Adipocyte (in vitro differentiated cells): Measurements from ENCODE around the gene MYH6.
"Not testable (repeated sequence)": the region's sequence is repeated elsewhere in the genome, so short reads cannot be mapped to it uniquely, and the experiment has no call there.

Experiments used
- DNase-seq: peaks from one replicate; pipeline ENCODE4 v3.0.0-alpha.2; 2015; ENCODE audit warnings: low read depth
- H3K27me3 ChIP-seq: replicated peaks from 2 replicates; pipeline ENCODE4 v1.7.0; 2013; ENCODE audit warnings: mild to moderate bottlenecking, low read length, moderate library complexity; ENCODE audit not compliant: control insufficient read depth, insufficient read depth
- H3K36me3 ChIP-seq: 2 replicates; pipeline ENCODE4 v1.7.0; 2013; ENCODE audit warnings: low read length, mild to moderate bottlenecking, moderate library complexity; ENCODE audit not compliant: control insufficient read depth, insufficient read depth, severe bottlenecking
- H3K4me1 ChIP-seq: 2 replicates; pipeline ENCODE4 v1.7.0; 2013; ENCODE audit warnings: mild to moderate bottlenecking, low read length, moderate library complexity; ENCODE audit not compliant: control insufficient read depth, insufficient read depth
- H3K4me3 ChIP-seq: 2 replicates; pipeline ENCODE4 v1.7.0; 2013; ENCODE audit warnings: mild to moderate bottlenecking, low read length, moderate library complexity
- H3K9ac ChIP-seq: 2 replicates; pipeline ENCODE4 v1.7.0; 2013; ENCODE audit warnings: mild to moderate bottlenecking, low read length, moderate library complexity
- H3K9me3 ChIP-seq: 2 replicates; pipeline ENCODE4 v1.7.0; 2013; ENCODE audit warnings: mild to moderate bottlenecking, low read length, moderate library complexity; ENCODE audit not compliant: control insufficient read depth

MYH6 gene

DNA sequence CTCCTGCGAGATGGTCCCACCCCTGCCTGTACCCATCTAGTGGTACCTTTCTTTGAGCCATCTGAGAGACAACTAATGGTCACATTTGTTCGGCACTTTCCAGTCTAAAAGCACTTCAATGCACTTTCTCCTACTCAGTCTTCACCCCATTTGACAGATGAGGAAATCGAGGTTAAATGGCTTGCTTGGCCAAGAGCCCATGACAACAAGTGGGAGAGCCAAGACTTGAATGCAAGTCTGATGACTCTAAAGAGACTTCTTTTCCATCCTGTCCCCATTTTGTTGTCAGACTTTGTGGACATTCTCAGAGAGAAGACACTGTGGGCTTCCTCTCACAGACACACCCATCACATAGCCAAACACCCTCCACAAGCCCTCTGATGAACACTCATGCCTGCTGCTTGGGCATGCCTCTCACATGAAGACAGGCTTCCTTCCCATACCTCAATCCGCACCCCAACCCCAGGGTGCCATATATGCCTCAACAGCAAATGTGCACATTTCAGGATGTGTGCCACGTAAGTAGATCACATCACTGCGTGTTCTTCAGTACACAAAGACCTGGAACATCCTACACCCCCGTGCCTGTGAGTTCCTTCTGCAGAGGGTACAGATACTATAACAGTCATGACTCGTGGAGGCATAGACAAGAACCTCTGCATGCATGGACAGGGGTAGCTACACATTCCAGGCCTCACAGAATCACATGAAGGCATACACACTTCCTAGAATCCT lies 26.6 kb upstream of the MYH6 start:
- no peak overlapping the region for H3K9ac ChIP-seq
- DNase-seq = no peak
- no peak overlapping the region for H3K4me3 ChIP-seq
- H3K9me3 ChIP-seq = no peaks in the 10 kb centered on the region
- H3K4me1 ChIP-seq = no peaks in the 10 kb centered on the region
- H3K27me3 ChIP-seq = peaks cover 48% of the 10 kb centered on the region
- no peaks in the 10 kb centered on the region for H3K36me3 ChIP-seq

DNA sequence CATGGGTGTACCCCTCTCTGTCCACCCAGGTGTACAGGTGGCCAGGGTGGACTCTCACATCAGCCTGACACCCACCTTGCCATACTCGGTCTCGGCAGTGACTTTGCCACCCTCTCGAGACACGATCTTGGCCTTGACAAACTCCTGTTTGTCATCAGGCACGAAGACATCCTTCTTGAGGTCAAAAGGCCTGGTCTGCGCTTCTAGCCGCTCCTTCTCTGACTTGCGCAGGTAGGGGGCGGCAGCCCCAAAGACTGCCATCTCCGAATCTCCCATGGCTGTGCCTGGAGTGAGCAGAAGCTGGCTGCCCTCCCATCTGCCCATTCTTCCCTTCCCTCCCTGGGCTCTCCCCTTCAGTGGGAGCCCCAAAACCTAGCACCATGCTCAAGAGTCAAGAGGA lies 25.4 kb upstream of the MYH6 start:
- Histone ChIP-seq H3K4me3 (no peak overlapping the region), H3K27me3 (peaks cover 54% of the 10 kb centered on the region), H3K36me3 (no peaks in the 10 kb centered on the region), H3K9me3 (no peaks in the 10 kb centered on the region), H3K4me1 (no peaks in the 10 kb centered on the region), H3K9ac (no peak overlapping the region)
- DNase-seq = no peak

DNA sequence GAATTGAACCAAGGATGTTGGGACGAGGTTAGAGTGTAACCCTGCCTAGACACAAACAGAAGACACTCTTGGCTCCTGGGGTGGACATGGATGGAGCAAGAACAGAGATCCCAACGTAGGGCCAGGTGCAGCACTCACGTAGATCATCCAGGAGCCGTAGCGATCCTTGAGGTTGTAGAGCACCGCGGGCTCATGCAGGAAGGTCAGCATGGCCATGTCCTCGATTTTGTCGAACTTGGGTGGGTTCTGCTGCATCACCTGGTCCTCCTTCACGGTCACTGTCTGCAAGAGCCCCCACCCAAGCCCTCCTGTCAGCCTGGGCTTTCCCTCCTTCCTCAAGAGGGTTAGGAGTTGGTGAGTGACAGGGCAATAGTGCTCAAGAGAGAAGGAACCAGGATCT lies 24.9 kb upstream of the MYH6 start:
- Histone ChIP-seq H3K9ac (no peak overlapping the region), H3K4me3 (no peak overlapping the region), H3K9me3 (no peaks in the 10 kb centered on the region), H3K4me1 (no peaks in the 10 kb centered on the region), H3K36me3 (no peaks in the 10 kb centered on the region), H3K27me3 (peaks cover 60% of the 10 kb centered on the region)
- no peak for DNase-seq

DNA sequence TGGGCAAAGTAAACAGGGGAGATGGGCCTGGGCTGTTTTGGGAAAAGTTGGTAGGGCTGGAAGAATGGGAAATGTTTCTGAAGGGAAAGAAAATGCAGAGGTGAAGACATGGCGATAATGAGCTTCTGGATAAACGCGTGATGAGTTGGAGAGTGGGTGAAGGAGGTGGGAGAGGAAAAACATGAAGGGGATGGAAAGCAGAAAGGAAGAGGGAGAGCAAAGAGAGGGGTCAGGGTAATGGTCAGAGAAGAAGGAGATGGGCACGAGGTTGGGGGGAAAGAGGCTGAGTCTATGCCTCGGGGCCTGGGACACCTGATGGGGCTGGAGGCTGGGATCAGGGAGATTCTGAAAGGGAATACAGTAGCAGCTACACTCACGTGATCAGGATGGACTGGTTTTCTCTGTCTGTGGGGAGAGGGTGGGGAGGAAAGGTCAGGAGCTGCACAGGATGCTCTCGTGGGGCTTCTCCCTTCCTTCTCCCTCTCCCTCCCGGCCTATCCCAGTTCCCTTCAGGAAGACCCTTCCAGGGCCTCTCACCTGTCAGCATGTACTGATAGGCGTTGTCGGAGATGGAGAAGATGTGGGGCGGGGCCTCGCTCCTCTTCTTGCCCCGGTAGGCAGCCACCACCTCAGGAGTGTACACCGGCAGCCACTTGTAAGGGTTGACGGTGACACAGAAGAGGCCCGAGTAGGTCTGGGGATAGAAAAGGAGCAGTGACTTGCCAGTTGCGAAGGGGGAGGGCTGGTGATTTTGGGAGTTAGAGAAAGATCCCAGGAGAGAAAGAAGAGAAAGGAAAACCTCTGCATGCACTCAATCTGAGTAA lies 24.2 kb upstream of the MYH6 start:
- peaks cover 66% of the 10 kb centered on the region for H3K27me3 ChIP-seq
- no peak for DNase-seq
- no peaks in the 10 kb centered on the region for H3K9me3 ChIP-seq
- no peak overlapping the region for H3K4me3 ChIP-seq
- H3K4me1 ChIP-seq = no peaks in the 10 kb centered on the region
- no peak overlapping the region for H3K9ac ChIP-seq
- H3K36me3 ChIP-seq = no peaks in the 10 kb centered on the region

DNA sequence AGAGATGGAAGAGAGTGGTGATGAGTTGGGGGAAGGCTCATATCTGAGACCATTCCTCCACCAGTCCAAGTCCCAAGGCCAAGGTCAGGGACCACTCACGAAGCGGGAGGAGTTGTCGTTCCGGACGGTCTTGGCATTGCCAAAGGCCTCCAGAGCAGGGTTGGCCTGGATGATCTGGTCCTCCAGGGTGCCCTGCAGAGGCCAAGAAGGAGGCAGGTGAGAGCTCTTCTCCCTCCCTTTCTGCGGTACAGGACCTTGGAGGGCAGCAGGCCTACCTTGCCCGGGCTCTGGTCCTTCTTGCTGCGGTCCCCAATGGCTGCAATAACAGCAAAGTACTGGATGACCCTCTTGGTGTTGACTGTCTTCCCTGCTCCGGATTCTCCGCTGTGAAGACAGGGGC lies 23.4 kb upstream of the MYH6 start:
- Histone ChIP-seq H3K9ac (no peak overlapping the region), H3K4me1 (no peaks in the 10 kb centered on the region), H3K4me3 (no peak overlapping the region), H3K36me3 (no peaks in the 10 kb centered on the region), H3K9me3 (no peaks in the 10 kb centered on the region), H3K27me3 (peaks cover 68% of the 10 kb centered on the region)
- DNase-seq = no peak

DNA sequence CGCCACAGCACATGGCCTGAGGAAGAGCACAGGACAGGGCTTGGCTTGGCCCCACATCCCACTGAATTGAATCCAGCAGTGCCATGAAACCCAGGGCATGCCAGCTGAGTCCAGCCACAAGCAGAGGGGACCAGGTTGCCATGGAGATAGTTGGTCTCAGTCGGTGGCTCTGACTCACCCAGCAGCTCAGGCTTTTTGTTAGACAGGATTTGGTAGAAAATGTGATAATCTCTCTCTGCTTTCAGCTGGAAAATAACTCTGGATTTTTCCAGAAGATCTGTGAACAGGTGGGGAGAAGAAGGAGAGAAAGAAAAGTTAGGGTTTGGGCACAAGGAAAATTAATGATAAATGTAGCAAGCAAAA lies 22.6 kb upstream of the MYH6 start:
- Histone ChIP-seq H3K27me3 (peaks cover 68% of the 10 kb centered on the region), H3K4me3 (no peak overlapping the region), H3K4me1 (no peaks in the 10 kb centered on the region), H3K9me3 (no peaks in the 10 kb centered on the region), H3K36me3 (no peaks in the 10 kb centered on the region), H3K9ac (no peak overlapping the region)
- DNase-seq = peak; percentile 20

DNA sequence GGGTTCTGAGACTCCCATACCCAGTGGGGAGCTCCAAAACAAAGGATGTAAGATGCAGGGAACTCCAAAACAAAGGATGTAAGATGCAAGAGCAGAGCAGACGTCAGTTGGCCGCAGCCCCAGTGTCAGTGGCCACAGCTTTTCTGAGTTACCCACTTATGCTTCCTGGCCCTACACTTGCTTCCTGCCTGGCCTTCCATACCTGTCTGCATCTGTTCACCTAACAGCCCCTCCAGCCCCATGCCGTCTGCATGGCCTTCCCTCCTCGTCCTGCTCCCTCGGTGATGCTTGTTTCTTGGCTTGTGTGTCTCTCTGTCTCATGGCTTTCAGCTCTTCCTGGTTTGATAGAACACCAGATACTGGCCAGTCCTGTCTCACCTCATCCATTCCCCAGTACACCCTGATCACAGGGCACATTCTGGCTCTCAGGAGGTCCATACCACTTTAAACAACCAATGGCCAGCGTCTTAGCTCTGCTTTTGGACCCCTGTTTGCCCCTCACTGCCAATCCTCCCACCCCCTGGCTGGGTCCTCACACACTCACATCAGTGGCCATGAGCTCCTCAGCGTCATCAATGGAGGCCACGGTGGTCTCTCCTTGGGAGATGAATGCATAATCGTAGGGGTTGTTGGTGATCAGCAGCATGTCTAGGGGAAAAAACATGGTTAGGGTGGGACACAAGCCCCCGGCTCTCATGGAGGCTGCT lies 22.1 kb upstream of the MYH6 start:
- no peak overlapping the region for H3K4me3 ChIP-seq

DNA sequence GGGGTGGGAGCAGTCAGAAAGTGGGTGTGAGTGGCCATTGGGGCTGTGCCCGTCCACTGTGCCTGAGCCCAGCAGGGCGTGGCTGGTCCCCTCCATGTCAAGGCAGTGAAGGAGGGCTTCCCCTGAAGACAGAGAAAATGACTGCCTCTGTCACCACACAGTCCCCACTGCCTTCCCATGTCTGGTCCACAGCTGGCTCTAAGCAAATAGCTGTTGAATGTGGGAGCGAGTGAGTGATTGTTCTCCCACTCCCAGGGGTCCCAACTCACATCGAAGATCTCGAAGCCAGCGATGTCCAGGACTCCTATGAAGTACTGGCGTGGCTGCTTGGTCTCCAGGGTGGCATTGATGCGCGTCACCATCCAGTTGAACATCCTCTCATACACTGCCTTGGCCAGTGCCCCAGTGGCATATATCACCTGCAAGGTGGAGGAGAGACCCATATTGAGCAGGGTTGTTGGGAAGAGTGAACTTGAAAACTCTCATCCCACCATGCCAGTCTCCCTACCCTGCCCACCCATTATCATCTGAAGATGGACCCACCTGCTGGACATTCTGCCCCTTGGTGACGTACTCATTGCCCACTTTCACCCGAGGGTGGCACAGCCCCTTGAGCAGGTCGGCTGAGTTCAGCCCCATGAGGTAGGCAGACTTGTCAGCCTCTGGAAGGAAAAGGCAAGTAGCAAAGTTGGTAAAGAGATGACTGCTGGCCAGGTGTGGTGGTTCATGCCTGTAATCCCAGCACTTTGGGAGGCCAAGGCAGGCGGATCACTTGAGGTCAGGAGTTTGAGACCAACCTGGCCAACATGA lies 20.8 kb upstream of the MYH6 start:
- Histone ChIP-seq H3K27me3 (peaks cover 61% of the 10 kb centered on the region), H3K36me3 (no peaks in the 10 kb centered on the region), H3K4me1 (no peaks in the 10 kb centered on the region), H3K9me3 (peaks cover 2% of the 10 kb centered on the region), H3K9ac (no peak overlapping the region), H3K4me3 (no peak overlapping the region)
- no peak for DNase-seq

More for the DNA sequence above, 22.1 kb upstream of the MYH6 start:
- Histone ChIP-seq H3K9me3 (no peaks in the 10 kb centered on the region), H3K36me3 (no peaks in the 10 kb centered on the region), H3K27me3 (peaks cover 67% of the 10 kb centered on the region), H3K4me1 (no peaks in the 10 kb centered on the region), H3K9ac (no peak overlapping the region)
- DNase-seq = no peak

DNA sequence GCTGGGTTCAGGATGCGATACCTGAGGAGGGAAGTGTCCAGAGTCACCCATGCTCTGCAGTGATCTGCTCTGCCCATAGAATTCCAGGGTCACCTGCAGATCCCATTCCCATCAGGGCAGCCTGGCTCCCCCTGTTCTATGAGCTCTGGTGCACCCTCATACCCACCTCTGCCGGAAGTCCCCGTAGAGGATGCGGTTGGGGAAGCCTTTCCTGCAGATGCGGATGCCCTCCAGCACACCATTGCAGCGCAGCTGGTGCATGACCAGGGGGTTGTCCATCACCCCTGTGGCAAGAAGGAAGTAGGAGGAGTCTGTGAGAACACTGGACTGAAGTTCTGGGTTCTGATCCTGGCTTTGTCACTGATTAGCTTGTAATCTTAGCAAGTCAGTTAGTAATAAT lies 17.7 kb upstream of the MYH6 start:
- not testable (repeated sequence) for H3K4me3 ChIP-seq, H3K9ac ChIP-seq, H3K4me1 ChIP-seq, H3K9me3 ChIP-seq, H3K36me3 ChIP-seq, DNase-seq
- H3K27me3 ChIP-seq = peaks cover 54% of the 10 kb centered on the region

DNA sequence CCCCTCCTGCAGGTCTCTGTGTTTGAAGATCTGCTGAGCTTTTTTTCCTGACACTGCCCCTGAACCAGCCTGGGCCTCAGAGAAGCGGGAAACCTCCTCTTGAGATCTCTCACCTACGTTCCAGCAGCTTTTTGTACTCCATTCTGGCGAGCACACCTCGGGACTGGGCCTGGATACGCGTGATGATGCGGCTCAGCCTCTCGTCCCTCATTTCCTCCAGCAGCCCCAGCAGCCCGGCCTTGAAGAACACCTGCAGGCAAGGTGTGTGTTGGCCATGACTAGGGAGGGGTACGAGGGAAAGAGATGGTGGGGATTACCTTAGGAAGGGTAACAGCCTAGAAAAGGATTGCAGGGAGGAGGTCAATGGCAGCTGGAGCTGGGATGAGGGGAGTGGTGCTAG lies 17.1 kb upstream of the MYH6 start:
- Histone ChIP-seq H3K4me3 (no peak overlapping the region), H3K4me1 (no peaks in the 10 kb centered on the region), H3K36me3 (no peaks in the 10 kb centered on the region), H3K9me3 (peaks cover 3% of the 10 kb centered on the region), H3K27me3 (peaks cover 52% of the 10 kb centered on the region), H3K9ac (no peak overlapping the region)
- DNase-seq = no peak

DNA sequence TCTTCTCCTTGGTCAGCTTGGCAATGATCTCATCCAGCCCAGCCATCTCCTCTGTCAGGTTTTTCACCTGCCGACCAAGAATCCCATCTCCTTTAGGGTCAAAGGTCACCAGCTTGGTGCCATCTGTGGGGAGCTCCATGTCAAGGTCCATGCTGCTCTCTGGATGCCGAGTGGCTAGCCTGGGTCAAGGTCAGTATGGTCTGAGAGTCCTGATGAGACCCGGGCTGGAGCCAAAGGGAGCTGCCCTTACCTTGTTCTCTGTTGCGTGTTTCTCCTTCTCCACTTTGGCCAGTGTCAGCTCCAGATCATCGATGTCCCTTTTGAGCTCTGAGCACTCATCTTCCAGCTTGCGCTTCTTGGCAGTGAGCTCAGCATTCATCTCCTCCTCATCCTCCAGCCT lies 15.6 kb upstream of the MYH6 start:
- Histone ChIP-seq H3K27me3 (peaks cover 49% of the 10 kb centered on the region), H3K4me1 (no peaks in the 10 kb centered on the region), H3K9me3 (peaks cover 3% of the 10 kb centered on the region), H3K9ac (no peak overlapping the region), H3K4me3 (no peak overlapping the region), H3K36me3 (no peaks in the 10 kb centered on the region)
- no peak for DNase-seq
